H1 (cell line): ENCODE results near the gene MOCS3. TPM values are rescaled to one million over a fixed set of nuclear protein-coding genes. Genes with fewer than 3 reads are reported as not detected.

Experiments
- CTCF ChIA-PET: fragments of 300-600 bp; sonication (Branson Sonifier 250); formaldehyde crosslinking; loops from one replicate; lab custom pipeline; 2021; ENCODE audit not compliant: partially characterized antibody; lab: Charles Lee
- POLR2A ChIA-PET: fragments of 300-600 bp; sonication (Branson Sonifier 250); formaldehyde crosslinking; loops from one replicate; lab custom pipeline; 2021; ENCODE audit warnings: inconsistent platforms; ENCODE audit not compliant: partially characterized antibody; lab: Charles Lee
- DNase-seq, 2 experiments: peaks; one replicate each; pipeline versions ENCODE4 v3.0.0 to v3.0.0-alpha.2; 2010 to 2022; ENCODE audit warnings: low spot score in 2 of 2, low read depth in 1 of 2, mixed read lengths in 1 of 2
- FAIRE-seq: peaks from 2 replicates; lab custom pipeline; 2011; peaks lifted over from hg19 to GRCh38; lab: Jason Lieb, UNC
- H2AFZ ChIP-seq: 2 replicates; pipeline ENCODE4 v1.8.1; 2012; ENCODE audit warnings: low read length, inconsistent platforms
- H2AK5ac ChIP-seq: 2 replicates; pipeline ENCODE4 v1.6.1; 2013; ENCODE audit warnings: low read depth, low read length
- H2BK120ac ChIP-seq: replicated peaks from 2 replicates; pipeline ENCODE3; 2013; ENCODE audit warnings: low read depth, low read length, inconsistent platforms
- H2BK12ac ChIP-seq: 2 replicates; pipeline ENCODE4 v1.6.1; 2013; ENCODE audit warnings: low read depth, low read length
- H2BK15ac ChIP-seq: 2 replicates; pipeline ENCODE4 v1.6.1; 2013; ENCODE audit warnings: low read length
- H2BK20ac ChIP-seq: 2 replicates; pipeline ENCODE4 v1.6.1; 2013; ENCODE audit warnings: low read length
- H2BK5ac ChIP-seq: 2 replicates; pipeline ENCODE4 v1.6.1; 2013; ENCODE audit warnings: low read depth, low read length
- H3K14ac ChIP-seq: 2 replicates; pipeline ENCODE4 v1.6.1; 2013; ENCODE audit warnings: inconsistent platforms; ENCODE audit not compliant: insufficient read length
- H3K18ac ChIP-seq: 2 replicates; pipeline ENCODE4 v1.6.1; 2013; ENCODE audit warnings: low read length; ENCODE audit errors: extremely low read depth
- H3K23ac ChIP-seq: 2 replicates; pipeline ENCODE4 v1.6.1; 2013; ENCODE audit warnings: inconsistent platforms; ENCODE audit not compliant: insufficient read length
- H3K23me2 ChIP-seq: 2 replicates; pipeline ENCODE4 v1.6.1; 2013; ENCODE audit warnings: low read depth, low read length
- H3K27ac ChIP-seq: 2 replicates; pipeline ENCODE4 v1.6.1; 2011; ENCODE audit warnings: low read depth, low read length, inconsistent platforms
- H3K27me3 ChIP-seq, 4 experiments: replicated peaks in 1 of 4; 1 replicate in 1 of 4; 2 replicates in 3 of 4; pipeline versions ENCODE4 v1.6.1 to v1.8.1; 2011 to 2013; ENCODE audit warnings: low read length in 3 of 4, mild to moderate bottlenecking in 3 of 4, inconsistent platforms in 2 of 4, mixed read lengths in 2 of 4, moderate library complexity in 1 of 4; ENCODE audit not compliant: control insufficient read depth in 3 of 4, insufficient read depth in 3 of 4; ENCODE audit errors: extremely low read depth in 1 of 4
- H3K36me3 ChIP-seq, 4 experiments: 2 replicates each; pipeline versions ENCODE4 v1.6.1 to v1.8.1; 2011 to 2013; ENCODE audit warnings: mild to moderate bottlenecking in 4 of 4, low read length in 3 of 4, moderate library complexity in 2 of 4, control low read depth in 1 of 4, inconsistent platforms in 1 of 4; ENCODE audit not compliant: insufficient read depth in 4 of 4, control insufficient read depth in 2 of 4
- H3K4ac ChIP-seq: replicated peaks from 2 replicates; pipeline ENCODE3; 2013; ENCODE audit warnings: low read length, low read depth, mixed read lengths, inconsistent platforms; ENCODE audit not compliant: insufficient read length
- H3K4me1 ChIP-seq, 4 experiments: replicated peaks in 1 of 4; 1 replicate in 1 of 4; 2 replicates in 3 of 4; pipeline versions ENCODE4 v1.6.1 to v1.8.1; 2011 to 2013; ENCODE audit warnings: low read length in 3 of 4, inconsistent platforms in 2 of 4, mixed read lengths in 1 of 4; ENCODE audit not compliant: insufficient read depth in 4 of 4, control insufficient read depth in 3 of 4
- H3K4me2 ChIP-seq, 2 experiments: 2 replicates each; pipeline versions ENCODE4 v1.6.1 to v1.8.1; 2011 to 2013; ENCODE audit warnings: low read depth in 2 of 2, low read length in 2 of 2, control low read depth in 1 of 2, inconsistent platforms in 1 of 2, mild to moderate bottlenecking in 1 of 2; ENCODE audit not compliant: insufficient read depth in 1 of 2
- H3K4me3 ChIP-seq, 4 experiments: fragments of 200-600, 300-600 bp in 1 of 4; sonication (generic), shearing (Covaris generic), sonication (Bioruptor Twin) in 1 of 4; 2 replicates each; pipeline versions ENCODE4 v1.5.1 to v1.8.1; 2011 to 2016; ENCODE audit warnings: low read length in 4 of 4, low read depth in 3 of 4, control low read depth in 2 of 4, inconsistent platforms in 2 of 4, mild to moderate bottlenecking in 2 of 4, mixed read lengths in 1 of 4, moderate library complexity in 1 of 4; ENCODE audit not compliant: insufficient read depth in 2 of 4; ENCODE audit errors: extremely low read depth in 1 of 4
- H3K56ac ChIP-seq: replicated peaks from 2 replicates; pipeline ENCODE3; 2013; ENCODE audit warnings: low read depth, mild to moderate bottlenecking, mixed read lengths, low read length, inconsistent platforms; ENCODE audit not compliant: insufficient read length
- H3K79me1 ChIP-seq: 2 replicates; pipeline ENCODE4 v1.6.1; 2013; ENCODE audit warnings: low read depth, low read length, control low read depth
- H3K79me2 ChIP-seq, 2 experiments: 2 replicates each; pipeline versions ENCODE4 v1.6.1 to v1.8.1; 2012 to 2013; ENCODE audit warnings: low read length in 2 of 2, mild to moderate bottlenecking in 2 of 2, inconsistent platforms in 1 of 2; ENCODE audit not compliant: insufficient read depth in 2 of 2, control insufficient read depth in 1 of 2
- H3K9ac ChIP-seq, 4 experiments: replicated peaks in 1 of 4; 1 replicate in 1 of 4; 2 replicates in 3 of 4; pipeline versions ENCODE4 v1.6.1 to v1.8.1; 2011 to 2013; ENCODE audit warnings: low read depth in 3 of 4, low read length in 3 of 4, control low read depth in 2 of 4, mild to moderate bottlenecking in 2 of 4, moderate library complexity in 2 of 4, inconsistent platforms in 1 of 4; ENCODE audit errors: extremely low read depth in 1 of 4
- H3K9me3 ChIP-seq, 2 experiments: 2 replicates each; pipeline versions ENCODE4 v1.6.1 to v1.8.1; 2012 to 2013; ENCODE audit warnings: mild to moderate bottlenecking in 2 of 2, moderate library complexity in 2 of 2, control low read depth in 1 of 2, inconsistent platforms in 1 of 2, low read depth in 1 of 2, low read length in 1 of 2, mixed read lengths in 1 of 2; ENCODE audit not compliant: insufficient read depth in 2 of 2
- H4K20me1 ChIP-seq, 2 experiments: replicated peaks in 1 of 2; 2 replicates each; pipeline versions ENCODE3 to v1.8.1; 2011 to 2013; ENCODE audit warnings: inconsistent platforms in 2 of 2, low read length in 2 of 2, mild to moderate bottlenecking in 1 of 2; ENCODE audit not compliant: insufficient read depth in 2 of 2, control insufficient read depth in 1 of 2
- H4K5ac ChIP-seq: 2 replicates; pipeline ENCODE4 v1.6.1; 2013; ENCODE audit warnings: low read length, low read depth, mixed read lengths, inconsistent platforms; ENCODE audit not compliant: insufficient read length
- H4K8ac ChIP-seq: 2 replicates; pipeline ENCODE4 v1.8.0; 2013; ENCODE audit warnings: mild to moderate bottlenecking, moderate library complexity, low read length, inconsistent platforms; ENCODE audit not compliant: insufficient read depth; ENCODE audit errors: extremely low read depth
- H4K91ac ChIP-seq: replicated peaks from 2 replicates; pipeline ENCODE3; 2013; ENCODE audit warnings: low read length, mixed read lengths, inconsistent platforms; ENCODE audit not compliant: insufficient read length
- ATF3 ChIP-seq: IDR thresholded peaks from 2 replicates; pipeline ENCODE4 v1.6.1; 2011; ENCODE audit warnings: low read depth, mild to moderate bottlenecking, low read length; ENCODE audit not compliant: insufficient read depth
- BACH1 ChIP-seq: IDR thresholded peaks from 2 replicates; pipeline ENCODE4 v1.6.1; 2012; ENCODE audit warnings: low read length, improper control_type of control experiment
- CBX5 ChIP-seq: fragments of 300-800, 300-1000 bp; sonication (generic); IDR thresholded peaks from 2 replicates; pipeline ENCODE4 v1.7.1; 2016; ENCODE audit warnings: antibody characterized with exemption, low read length, low read depth
- E2F6 ChIP-seq: IDR thresholded peaks from 2 replicates; pipeline ENCODE4 v1.6.1; 2012; ENCODE audit warnings: inconsistent platforms
- EP300 ChIP-seq, 2 experiments: IDR thresholded peaks; 1 replicate in 1 of 2; 2 replicates in 1 of 2; pipeline ENCODE4 v1.6.1; 2011 to 2012; ENCODE audit warnings: low read depth in 2 of 2, low read length in 2 of 2, mild to moderate bottlenecking in 2 of 2, borderline replicate concordance in 1 of 2, inconsistent platforms in 1 of 2, moderate library complexity in 1 of 2
- FOSL1 ChIP-seq: IDR thresholded peaks from 2 replicates; pipeline ENCODE4 v1.6.1; 2011; ENCODE audit warnings: mild to moderate bottlenecking, low read depth, low read length, moderate library complexity; ENCODE audit not compliant: insufficient read depth
- RNF2 ChIP-seq: fragments of 200-900, 300-1000 bp; sonication (generic); IDR thresholded peaks from 2 replicates; pipeline ENCODE4 v1.7.1; 2016; ENCODE audit warnings: borderline replicate concordance, low read depth, mild to moderate bottlenecking, antibody characterized with exemption, low read length; ENCODE audit not compliant: poor library complexity, severe bottlenecking; ENCODE audit errors: missing control alignments
- RXRA ChIP-seq: IDR thresholded peaks from 2 replicates; pipeline ENCODE4 v1.6.1; 2011; ENCODE audit warnings: low read depth, mild to moderate bottlenecking, low read length, moderate library complexity; ENCODE audit not compliant: insufficient read depth
- SIN3A ChIP-seq, 2 experiments: IDR thresholded peaks in 1 of 2; conservative IDR thresholded peaks in 1 of 2; 2 replicates each; pipeline ENCODE4 v1.6.1; 2011 to 2012; ENCODE audit warnings: low read length in 2 of 2, improper control_type of control experiment in 1 of 2, low read depth in 1 of 2, mild to moderate bottlenecking in 1 of 2
- TAF7 ChIP-seq: optimal IDR thresholded peaks from 2 replicates; pipeline ENCODE3; 2011; ENCODE audit warnings: low read depth, mild to moderate bottlenecking, inconsistent platforms, low read length, moderate library complexity, borderline replicate concordance
- ZNF274 ChIP-seq: IDR thresholded peaks from 2 replicates; pipeline ENCODE4 v1.7.0; 2012; ENCODE audit warnings: low read length, borderline replicate concordance; ENCODE audit errors: extremely low read depth
- WGBS, 2 experiments: shearing (Covaris generic) in 1 of 2; methylation state at CpG; one replicate each; pipeline versions ENCODE4 v1.1.6 to v1.1.7; 2013 to 2015; ENCODE audit warnings: low lambda C conversion rate in 2 of 2, mixed read lengths in 2 of 2, inconsistent platforms in 1 of 2, low coverage in 1 of 2, missing lambda C conversion rate in 1 of 2; ENCODE audit not compliant: insufficient replicate concordance in 2 of 2, insufficient coverage in 1 of 2, insufficient read length in 1 of 2; ENCODE audit errors: extremely low coverage in 1 of 2, missing lambda C conversion rate in 1 of 2; 5-methylcytosine and 5-hydroxymethylcytosine counted together
- polyA plus RNA-seq, 7 experiments: library from polyadenylated mRNA; depleted of rRNA in 3 of 7; stranded (reverse) in 5 of 7; unstranded in 2 of 7; fragments of >200 nt in 5 of 7; fragments of 200-250 nt in 2 of 7; gene quantifications; 1 replicate in 5 of 7; 2 replicates in 1 of 7; 4 replicates in 1 of 7; pipeline versions ENCODE4 v1.2.1 to v1.2.3, GENCODE V29; 2011 to 2013; ENCODE audit warnings: missing spikeins in 2 of 7, mixed read lengths in 2 of 7
- total RNA-seq: library from RNA; stranded (reverse); fragmentation: NEBNext Ultra II Directional; extraction: Animal tissue kit (Norgen Biotek cat#: 25700); gene quantifications from 2 replicates; pipeline ENCODE4 v1.2.1, GENCODE V29; 2021

The MOCS3 gene
- total and polyA plus RNA-seq, 2 of the 8 experiments (the other 6 are each of a cell fraction or from before 2014, with no cell fraction given), result 6.2 to 6.3 TPM

- Histone ChIP-seq H3K4me3 (no peak overlapping the region), H4K5ac (no peak overlapping the region), H2AFZ (no peak overlapping the region), H3K9ac (no peak overlapping the region), H2BK5ac (no peak overlapping the region), H3K14ac (no peak overlapping the region), H2BK120ac (no peak overlapping the region), H3K36me3 (peaks cover 0 to 17% (median 2%) of the 10 kb centered on the region in 4 experiments; a peak in 4 of 8 replicates), H3K79me1 (0 out of 2 replicates have a peak, but pooled peaks cover 2% of the 10 kb centered on the region), H3K4ac (no peak overlapping the region), H4K8ac (no peak overlapping the region), H3K4me2 (no peak overlapping the region), H3K4me1 (peaks cover 0 to 6% (median 3%) of the 10 kb centered on the region in 4 experiments; a peak in 2 of 7 replicates), H2BK15ac (no peak overlapping the region), H3K79me2 (peaks cover 68 to 100% of the 10 kb centered on the region in 2 experiments), H3K27ac (no peak overlapping the region), H2AK5ac (no peak overlapping the region), H3K23ac (no peak overlapping the region), H3K18ac (no peak overlapping the region), H2BK12ac (no peak overlapping the region), H3K56ac (no peak overlapping the region), H3K23me2 (no peaks in the 10 kb centered on the region), H4K20me1 (peaks cover 38 to 57% of the 10 kb centered on the region in 2 experiments), H4K91ac (no peak overlapping the region), H3K9me3 (no peaks in the 10 kb centered on the region), H3K27me3 (no peaks in the 10 kb centered on the region), H2BK20ac (no peak overlapping the region)
- FAIRE-seq, result no peak
- ChIA-PET CTCF (interaction anchor here (1.2 to 3.9 kb wide), 7 partner anchors 9 to 276 kb away, joined by 3 to 14 read pairs (median 5); no protein-coding TSS in a partner anchor), POLR2A (interaction anchor here (1.0 to 13.0 kb wide), 4 partner anchors 11 to 47 kb away, joined by 4 to 206 read pairs (median 10); partner anchors contain the start of genes ADNP, DPM1 and MOCS3)
- 93% methylated on average over 3 of the region's 3 CpGs; no CpG with 5 or more reads in 1 of the 2 experiments for WGBS, 2 experiments
- DNase-seq, result no peak
- TF ChIP-seq RXRA (no peak), FOSL1 (no peak), CBX5 (no peak), ZNF274 (no peak), TAF7 (no peak), SIN3A (conservative IDR thresholded peaks at IDR 0.05 in 1 of 2, IDR thresholded peaks at IDR 0.05 in 1 of 2; ENCODE audit: low read depth in 1 of 2, low read length in 2 of 2) (no peak), EP300 (IDR thresholded peaks at IDR 0.05; ENCODE audit: borderline replicate concordance in 1 of 2, low read depth in 2 of 2, low read length in 2 of 2) (no peak), BACH1 (no peak), E2F6 (no peak), ATF3 (no peak), RNF2 (no peak)
These were observed 47.6 kb upstream of the MOCS3 start for GRCh38 chr20:50911030-50911429.
